Stimulated activated CD4-positive, alpha-beta T cell treated with anti-CD3 and anti-CD28 coated beads, Interleukin-1b, Interleukin-23, amount 100 ng/mL, for 48 hours (primary cell): Measurements from ENCODE around the gene MAEA.
A peak's percentile ranks its signal among the peaks of the same experiment; 100 is the strongest.

Source experiments
- DNase-seq: peaks from one replicate; pipeline ENCODE4 v3.0.0-alpha.2; 2020

Gene MAEA

GRCh38 chr4:1305781-1306455 lies 16.2 kb downstream of the MAEA start:
- peak; percentile 30 for DNase-seq

- no peak for DNase-seq
These were observed 18.5 kb downstream of the MAEA start for GRCh38 chr4:1307951-1308735.

- peak; percentile 55 for DNase-seq
These were observed 19.7 kb downstream of the MAEA start for GRCh38 chr4:1309261-1310010.

GRCh38 chr4:1310031-1310795 lies 20.5 kb downstream of the MAEA start:
- no peak for DNase-seq

- DNase-seq, result no peak
These were observed 21.3 kb downstream of the MAEA start for GRCh38 chr4:1310796-1311631.

GRCh38 chr4:1312821-1313640 lies 23.3 kb downstream of the MAEA start:
- no peak for DNase-seq

GRCh38 chr4:1315306-1315705 lies 25.6 kb downstream of the MAEA start:
- no peak for DNase-seq

GRCh38 chr4:1315836-1316536 lies 26.3 kb downstream of the MAEA start:
- DNase-seq, result no peak

- no peak for DNase-seq
These were observed 27.0 kb downstream of the MAEA start for GRCh38 chr4:1316537-1317168.

GRCh38 chr4:1317177-1318045 lies 27.7 kb downstream of the MAEA start:
- no peak for DNase-seq

- DNase-seq, result no peak
These were observed 28.3 kb downstream of the MAEA start for GRCh38 chr4:1318046-1318375.

GRCh38 chr4:1318488-1319213 lies 29.0 kb downstream of the MAEA start:
- no peak for DNase-seq

- no peak for DNase-seq
These were observed 31.8 kb downstream of the MAEA start for GRCh38 chr4:1321486-1321885.

GRCh38 chr4:1321946-1322650 lies 32.4 kb downstream of the MAEA start:
- no peak for DNase-seq

GRCh38 chr4:1323280-1323634 lies 33.6 kb downstream of the MAEA start:
- no peak for DNase-seq

GRCh38 chr4:1323635-1324442 lies 34.1 kb downstream of the MAEA start:
- DNase-seq, result no peak
